ENCODE data around the gene VSIR.

VSIR gene

DNA sequence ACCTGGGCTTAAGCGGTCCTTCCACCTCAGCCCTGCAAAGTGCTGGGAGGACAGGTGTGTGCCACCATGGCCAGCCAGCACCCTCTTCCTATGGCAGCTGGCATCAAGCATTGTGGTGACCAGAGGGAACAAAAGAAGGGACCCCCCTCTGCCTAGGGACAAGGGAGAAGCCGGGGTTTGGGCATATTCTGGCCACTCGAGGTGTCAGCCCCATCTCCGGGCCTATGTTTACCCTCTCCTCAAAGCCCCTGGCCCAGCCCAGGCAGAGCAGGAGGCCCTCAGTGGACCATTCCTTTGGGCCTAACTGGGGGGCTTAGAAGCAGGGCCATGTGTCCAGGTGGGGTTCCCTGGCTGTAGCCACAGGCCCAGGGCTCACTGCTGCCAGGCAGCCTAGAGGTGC lies 23.9 kb downstream of the VSIR start:
- DNase-seq: no peak

DNA sequence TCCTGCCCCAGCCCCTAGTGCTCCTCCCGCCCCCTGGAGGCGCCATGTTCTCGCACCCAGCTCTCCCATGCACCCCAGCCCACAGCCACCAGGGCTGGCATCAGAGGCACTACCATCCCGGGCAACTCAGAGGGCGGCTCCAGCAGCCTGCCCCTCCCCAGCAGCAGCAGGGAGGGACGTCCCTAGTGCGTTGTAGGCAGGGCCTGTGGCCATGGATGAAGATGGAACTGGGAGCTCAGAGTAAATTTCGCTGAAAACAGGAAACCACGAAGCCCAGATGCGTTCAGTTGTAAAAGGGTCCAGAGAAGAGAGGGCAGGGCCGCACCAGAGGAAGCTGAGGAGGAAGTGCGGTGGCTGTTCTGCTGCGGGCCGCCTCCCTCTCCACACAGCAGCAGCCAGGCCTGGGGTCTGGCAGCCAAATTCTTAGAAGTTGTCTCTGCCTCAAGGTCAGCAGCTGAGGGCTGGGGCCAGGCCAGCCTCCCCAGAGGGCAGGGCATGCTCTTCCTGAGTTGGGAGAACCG lies 24.6 kb downstream of the VSIR start:
- DNase-seq: peak in 28 of 58 donors; percentile 21 to 77 (median 50)

- peak in 4 of 58 donors; percentile 16 to 41 (median 27) for DNase-seq
These were observed 25.5 kb downstream of the VSIR start for GRCh38 chr10:71747551-71748523.

DNA sequence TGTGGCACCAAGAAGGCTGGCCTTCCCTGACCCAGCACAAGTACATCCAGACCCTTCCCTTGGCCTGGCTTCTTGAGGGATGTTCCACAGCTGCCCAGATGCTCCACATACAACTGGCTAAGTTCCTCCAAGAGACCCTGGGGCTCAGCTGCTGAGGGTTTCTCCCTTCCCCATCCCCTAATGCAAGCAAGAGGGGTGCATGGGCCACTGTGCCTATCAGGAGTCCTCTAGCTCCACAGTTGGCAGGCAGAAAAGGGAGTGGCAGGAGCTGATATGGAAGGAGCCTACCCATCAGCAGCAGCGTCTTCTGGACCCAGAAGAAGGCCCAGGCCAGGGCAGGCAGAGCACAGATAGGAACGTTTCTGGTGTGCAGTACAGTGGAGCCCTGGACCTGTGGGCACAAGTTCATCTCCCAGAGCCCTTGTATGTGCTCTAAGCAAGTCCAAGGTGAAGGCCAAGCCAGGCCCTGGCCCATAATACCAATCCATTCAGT lies 26.2 kb downstream of the VSIR start:
- no peak for DNase-seq

DNA sequence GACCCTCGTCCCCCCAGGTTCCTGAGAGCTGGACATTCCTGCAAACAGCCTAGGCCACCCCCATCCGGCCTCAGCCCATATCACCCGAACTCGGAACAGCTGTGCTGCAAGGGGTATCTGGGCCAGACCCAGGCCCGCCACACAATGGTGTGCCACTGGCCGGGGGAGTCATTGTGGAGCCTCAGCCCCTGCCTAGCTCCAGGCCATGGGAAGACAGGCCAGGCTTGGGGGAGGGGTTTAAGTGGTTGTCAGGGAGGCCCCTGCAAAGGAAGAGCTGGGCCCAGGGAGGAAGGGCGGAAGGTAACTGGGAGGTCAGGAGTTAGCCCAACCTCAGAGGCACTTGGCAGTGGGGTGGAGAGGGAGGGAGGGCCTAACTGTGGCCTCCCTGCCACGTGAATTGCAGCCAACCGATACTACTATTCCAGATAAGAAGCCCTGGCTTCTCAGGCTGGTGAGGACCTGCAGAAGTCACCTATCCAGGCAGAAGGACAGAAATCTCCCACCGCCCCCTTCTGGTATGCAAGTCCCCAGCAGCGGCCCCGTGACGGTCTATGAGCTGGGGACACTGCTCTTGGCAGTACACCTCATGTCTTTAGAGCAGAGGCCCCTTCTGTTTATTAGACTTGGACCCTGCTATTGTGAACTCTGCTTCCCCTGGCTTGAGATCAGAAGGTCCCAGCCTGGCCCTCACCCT lies 26.8 kb downstream of the VSIR start:
- no peak for DNase-seq

DNA sequence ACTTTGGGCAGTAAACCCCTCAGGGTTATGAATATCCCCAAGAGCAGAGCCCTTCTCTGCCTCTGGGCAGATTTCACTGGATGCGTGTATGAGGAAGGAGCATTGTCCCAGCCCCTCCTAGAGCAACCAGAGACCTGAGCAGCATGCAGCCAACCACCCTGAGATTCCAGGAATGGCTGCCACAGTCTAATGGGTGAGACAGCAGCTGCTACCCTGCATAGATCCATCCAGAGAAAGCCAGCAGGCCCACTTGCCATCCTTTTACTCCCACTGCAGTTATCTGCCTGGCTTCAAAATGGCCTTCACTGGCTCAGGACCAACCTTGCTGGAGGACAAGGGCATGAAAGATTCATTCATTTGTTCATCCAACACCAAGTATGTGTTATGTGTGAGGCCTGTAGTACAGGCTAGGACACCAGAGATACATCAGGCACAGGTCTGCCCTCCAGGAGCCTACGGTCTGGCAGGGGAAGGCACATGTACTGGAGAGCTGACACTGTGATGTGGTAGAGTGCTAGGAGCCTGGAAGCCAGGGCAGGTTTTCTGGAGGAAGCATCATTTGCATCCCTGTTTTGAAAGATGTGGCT lies 27.6 kb downstream of the VSIR start:
- DNase-seq: no peak

DNA sequence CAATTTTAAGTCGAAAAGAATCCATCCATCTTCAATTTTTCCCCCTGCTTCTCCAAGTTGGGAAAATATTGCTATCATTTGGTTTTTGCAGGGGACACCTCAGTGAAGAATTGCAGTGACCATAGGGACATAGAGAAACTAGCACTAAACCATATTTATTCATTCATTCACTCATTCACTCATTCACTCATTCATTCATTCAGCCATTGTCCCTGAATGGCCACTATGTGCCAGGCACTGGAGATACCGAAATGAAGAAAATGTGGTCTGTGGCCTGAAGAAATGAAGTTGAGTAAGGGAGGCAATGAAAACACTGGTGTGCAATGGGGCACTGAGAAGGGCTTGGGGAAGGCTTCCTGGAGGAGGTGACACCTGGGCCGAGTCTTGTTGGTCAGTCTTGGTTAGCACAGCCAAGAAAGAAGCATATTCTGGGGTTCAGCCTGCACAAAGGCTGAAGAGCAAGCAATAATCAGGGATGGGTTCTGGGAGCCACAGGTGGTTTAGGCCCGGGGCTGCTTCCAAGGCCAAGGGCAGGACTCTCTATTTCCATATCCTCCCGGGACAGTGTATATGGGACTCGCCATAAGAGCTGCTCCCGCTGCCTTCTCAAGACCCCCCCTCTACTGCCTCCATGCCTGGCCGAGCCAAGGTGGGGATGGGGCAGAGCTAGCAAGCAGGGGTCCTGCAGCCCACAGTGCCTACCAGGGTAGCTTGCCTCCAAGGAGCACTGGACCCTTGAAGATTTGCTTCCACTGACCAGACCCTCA lies 28.2 kb downstream of the VSIR start:
- DNase-seq: no peak

DNA sequence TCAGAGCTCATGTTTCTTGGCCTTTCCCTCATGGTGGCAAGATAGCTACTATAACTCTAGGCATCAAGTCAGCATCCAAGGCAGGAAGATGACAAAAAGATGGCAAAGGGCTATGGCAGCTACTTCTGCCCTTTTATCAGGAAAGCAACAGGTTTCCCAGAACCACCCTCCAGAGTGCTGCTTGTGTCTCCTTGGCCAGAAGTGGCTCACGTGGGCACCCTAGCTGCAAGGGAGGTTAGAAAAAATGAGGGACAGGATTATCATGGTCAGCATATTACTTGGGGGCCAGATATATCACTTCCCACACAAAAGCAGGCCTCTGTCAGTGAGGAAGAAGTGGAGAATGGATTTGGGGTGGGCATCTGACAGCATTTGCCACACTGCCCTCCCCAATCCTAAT lies 29.5 kb downstream of the VSIR start:
- DNase-seq: no peak

- no peak for DNase-seq
These were observed 30.1 kb downstream of the VSIR start for GRCh38 chr10:71743089-71743838.

- DNase-seq: no peak
These were observed 30.8 kb downstream of the VSIR start for GRCh38 chr10:71742301-71743088.

DNA sequence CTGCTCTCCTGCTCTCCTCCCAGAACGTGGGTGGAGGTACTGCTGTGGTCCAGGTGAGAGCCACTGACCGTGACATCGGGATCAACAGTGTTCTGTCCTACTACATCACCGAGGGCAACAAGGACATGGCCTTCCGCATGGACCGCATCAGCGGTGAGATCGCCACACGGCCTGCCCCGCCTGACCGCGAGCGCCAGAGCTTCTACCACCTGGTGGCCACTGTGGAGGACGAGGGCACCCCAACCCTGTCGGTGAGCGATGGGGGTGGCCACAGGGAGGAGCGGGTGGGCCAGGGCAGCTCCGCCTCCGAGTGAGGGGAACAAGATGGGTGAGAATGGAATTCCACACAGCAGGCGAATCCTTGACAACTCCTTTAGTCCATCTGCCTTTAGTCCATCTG lies 31.6 kb downstream of the VSIR start:
- DNase-seq: no peak

GRCh38 chr10:71741029-71741428 lies 32.3 kb downstream of the VSIR start:
- DNase-seq: no peak

DNA sequence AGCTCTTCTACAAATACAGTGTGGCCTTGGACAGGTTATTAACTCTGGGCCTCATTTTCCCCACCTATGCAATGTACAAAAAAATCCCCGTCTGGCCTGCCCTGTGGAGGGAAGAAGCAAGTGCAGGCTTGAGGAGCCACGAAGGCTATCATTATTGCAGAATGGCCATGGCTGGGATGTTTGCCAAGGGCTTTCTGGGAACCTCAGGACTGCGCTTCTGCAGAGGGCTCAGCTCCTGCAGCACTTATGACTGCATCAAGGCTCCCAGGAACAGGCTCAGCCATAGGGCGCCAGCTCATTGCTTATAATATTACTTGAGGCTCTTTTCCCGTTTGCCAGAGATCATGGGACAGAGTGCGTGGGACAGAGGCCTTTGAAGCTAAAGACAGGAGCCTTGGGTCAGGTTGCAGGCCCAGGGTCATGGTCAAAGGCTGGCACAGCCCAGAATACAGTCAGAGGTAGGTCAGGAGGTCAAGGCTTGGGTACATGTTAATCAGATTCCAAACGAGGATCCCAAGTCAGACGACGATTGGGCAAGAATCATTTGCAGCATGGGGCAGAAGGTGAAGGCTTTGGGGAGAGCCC lies 33.2 kb downstream of the VSIR start:
- peak in 6 of 58 donors; percentile 13 to 49 (median 22) for DNase-seq

- DNase-seq: no peak
These were observed 33.9 kb downstream of the VSIR start for GRCh38 chr10:71739358-71739900.

DNA sequence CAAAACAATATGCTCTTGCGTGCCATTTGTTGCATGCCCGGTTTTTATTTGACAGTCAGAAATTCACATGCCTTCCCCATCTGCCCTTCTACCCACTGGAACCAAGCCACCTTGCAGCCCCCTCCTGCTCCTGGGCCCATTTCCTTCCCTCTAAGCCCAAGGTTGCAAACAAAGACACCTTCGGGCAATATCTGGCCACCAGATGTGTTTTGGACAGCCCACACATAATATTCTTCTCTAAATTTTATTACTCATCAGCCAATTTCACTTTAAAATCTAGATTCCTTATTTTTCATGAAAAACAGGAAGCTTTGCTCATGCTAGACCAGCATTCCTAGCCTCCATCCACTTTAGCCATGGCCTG lies 35.5 kb downstream of the VSIR start:
- DNase-seq: no peak

DNA sequence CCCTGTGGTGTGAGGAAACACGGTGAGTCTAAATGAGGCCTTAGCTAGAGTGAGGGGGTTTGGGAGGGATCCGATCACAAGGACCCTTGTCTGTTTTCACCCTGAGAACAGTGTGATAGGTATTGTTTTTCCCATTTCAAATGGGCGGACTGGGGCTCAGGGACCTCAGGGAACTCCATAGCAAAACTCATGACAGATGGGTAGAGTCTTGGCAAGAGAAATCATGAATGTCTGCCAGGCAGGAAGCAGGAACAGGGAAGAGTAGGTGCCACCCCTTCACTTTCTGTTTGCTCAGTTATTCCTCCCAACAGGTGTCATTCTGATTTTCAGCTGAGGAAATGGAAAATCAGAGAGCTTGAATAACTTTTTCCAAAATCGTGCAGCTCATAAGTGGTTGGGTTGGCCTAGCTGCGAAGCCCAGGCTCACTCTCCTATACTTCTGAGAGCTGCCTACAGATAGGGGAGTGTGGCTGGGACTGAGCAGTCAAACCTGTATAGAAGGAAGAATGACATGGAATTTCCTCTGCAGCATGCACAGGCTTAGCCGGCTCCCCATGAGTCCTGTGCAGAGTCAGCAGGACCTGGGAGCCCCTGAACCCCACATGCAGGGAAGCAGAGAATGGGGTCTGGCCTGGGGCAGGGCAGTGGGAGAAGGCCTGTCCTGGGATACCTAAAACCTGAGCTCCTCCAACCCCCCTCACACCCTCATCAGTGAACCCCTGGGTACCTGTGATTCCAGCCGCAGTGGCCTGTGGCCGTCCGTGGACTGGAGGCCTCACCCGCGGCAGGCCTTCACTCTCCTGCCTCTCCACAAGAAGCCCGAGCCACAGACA lies 36.1 kb downstream of the VSIR start:
- no peak for DNase-seq

DNA sequence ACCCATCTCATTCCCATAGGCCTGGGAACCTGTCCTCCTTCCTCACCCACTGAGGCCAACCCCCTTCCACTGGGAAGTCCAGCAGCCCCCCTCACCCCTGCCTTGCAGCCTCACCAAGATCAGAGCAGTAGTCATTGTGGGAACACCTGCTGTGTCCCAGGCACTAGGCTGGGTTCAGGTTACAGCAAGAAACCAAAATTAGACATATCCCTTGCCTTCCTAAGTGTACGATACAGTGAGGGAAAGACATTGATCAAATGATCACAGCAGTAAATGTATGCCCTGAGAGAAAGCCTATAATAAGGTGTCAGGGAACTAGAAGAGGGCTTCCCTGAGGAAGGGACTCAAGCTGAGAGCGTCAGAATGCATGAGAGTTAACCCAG lies 36.8 kb downstream of the VSIR start:
- no peak for DNase-seq
